Skeletal muscle cell (primary cell): Measurements from ENCODE around the gene REL.
"Not testable (repeated sequence)": the region's sequence is repeated elsewhere in the genome, so short reads cannot be mapped to it uniquely, and the experiment has no call there.

Source experiments
- DNase-seq: peaks from one replicate; pipeline ENCODE4 v3.0.0-alpha.2; 2010; ENCODE audit warnings: low read depth
- H3K4me3 ChIP-seq: 2 replicates; pipeline ENCODE4 v1.5.1; 2011; ENCODE audit warnings: low read depth, mild to moderate bottlenecking, control low read depth, low read length, moderate library complexity

Gene REL

DNA sequence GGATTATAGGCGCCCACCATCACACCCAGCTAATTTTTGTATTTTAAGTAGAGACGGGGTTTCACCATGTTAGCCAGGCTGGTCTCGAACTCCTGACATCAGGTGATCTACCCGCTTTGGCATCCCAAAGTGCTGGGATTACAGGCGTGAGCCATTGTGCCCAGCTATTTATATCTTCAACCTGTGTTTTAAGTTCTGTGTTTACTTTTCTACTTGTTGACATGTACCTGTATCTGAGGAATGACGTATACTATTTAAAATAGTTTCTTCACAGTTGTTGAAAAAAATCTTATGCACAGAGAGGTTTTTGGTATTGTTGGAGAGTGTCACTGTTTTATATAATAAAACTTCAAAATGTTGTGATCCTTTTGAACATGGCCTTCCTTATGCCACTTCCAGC lies 19.9 kb downstream of the REL start:
- DNase-seq, H3K4me3 ChIP-seq: not testable (repeated sequence)

DNA sequence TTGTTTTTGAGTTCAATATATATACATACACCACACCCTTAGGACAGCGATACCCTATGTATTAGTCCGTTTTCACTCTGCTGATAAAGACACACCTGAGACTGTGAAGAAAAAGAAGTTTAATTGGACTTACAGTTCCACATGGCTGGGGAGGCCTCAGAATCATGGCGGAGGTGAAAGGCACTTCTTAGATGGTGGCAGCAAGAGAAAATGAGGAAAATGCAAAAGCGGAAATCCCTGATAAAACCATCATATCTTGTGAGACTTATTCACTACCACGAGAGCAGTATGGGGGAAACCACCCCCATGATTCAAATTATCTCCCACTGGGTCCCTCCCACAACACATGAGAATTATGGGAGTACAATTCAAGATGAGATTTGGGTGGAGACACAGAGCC lies 24.5 kb downstream of the REL start:
- not testable (repeated sequence) for DNase-seq, H3K4me3 ChIP-seq

DNA sequence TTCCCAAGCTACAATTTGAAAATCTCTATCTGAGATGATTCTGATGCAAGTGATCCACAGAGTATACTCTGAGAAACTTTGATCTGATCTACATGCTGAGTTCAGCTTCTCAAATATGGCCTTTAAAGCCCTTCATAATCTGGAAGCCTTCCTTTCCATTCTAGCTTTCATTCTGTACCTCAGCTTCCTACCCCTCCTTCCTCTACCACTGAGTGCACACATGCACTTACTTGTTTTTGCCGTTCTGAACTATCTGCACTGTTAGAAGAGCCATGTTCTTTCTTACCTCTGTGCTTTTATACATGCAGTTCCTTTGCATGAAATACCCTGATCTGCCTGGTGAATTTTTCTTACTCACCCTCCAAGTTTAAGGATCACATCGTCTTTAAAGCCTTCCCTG lies 25.0 kb downstream of the REL start:
- no peak overlapping the region for H3K4me3 ChIP-seq

DNA sequence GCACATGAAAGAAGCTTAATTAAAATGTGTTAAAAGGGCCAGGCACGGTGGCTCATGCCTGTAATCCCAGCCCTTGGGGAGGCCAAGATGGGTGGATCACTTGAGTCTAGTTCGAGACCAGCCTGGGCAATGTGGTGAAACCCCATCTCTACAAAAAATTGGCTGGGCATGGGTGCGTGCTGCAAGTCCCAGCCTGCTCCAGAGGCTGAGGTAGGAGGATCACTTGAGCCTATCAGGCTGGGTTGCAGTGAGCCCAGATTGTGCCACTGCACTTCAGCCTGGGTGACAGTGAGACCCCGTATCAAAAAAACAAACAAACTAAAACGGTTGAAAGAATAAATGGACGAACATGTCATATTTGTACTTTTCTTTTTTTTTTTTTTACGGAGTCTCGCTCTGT lies 26.0 kb downstream of the REL start:
- no peak for DNase-seq
- H3K4me3 ChIP-seq = no peak overlapping the region

More for the DNA sequence above, 25.0 kb downstream of the REL start:
- no peak for DNase-seq

DNA sequence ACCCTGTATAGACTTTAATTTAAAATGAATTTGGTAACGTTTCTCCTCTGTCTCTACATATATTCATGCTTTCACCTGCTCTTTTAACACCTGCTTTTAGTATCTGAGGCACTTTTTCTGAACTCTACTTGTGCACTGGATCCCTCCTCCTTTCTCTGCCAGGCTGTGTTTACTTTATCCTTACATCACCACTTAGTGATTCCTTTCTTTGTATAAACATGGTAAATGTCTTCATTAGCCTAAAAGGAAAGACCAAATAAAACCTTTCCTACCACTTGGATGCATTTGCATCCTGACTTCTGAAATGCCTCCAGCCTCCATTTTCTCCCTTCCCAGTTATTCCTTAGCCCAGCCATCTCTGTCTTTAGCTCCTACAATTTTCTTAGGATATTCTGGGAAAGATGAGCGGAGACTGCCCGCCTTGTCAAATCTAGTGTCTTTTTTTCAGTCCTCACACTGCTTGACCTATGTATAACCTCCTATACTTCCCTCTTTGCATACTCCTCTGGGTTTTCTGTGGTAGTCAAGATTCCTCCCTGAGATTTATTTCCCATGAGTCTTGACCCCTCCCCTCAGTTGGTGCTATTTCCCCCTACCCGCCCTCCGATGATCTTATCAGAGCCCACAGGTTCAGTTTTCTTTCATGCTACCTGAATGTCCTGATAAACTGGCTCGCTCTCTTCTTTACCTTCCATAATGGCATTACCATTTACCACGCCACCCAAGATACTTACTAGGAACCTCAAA lies 44.8 kb downstream of the REL start:
- H3K4me3 ChIP-seq = no peak overlapping the region
- no peak for DNase-seq

DNA sequence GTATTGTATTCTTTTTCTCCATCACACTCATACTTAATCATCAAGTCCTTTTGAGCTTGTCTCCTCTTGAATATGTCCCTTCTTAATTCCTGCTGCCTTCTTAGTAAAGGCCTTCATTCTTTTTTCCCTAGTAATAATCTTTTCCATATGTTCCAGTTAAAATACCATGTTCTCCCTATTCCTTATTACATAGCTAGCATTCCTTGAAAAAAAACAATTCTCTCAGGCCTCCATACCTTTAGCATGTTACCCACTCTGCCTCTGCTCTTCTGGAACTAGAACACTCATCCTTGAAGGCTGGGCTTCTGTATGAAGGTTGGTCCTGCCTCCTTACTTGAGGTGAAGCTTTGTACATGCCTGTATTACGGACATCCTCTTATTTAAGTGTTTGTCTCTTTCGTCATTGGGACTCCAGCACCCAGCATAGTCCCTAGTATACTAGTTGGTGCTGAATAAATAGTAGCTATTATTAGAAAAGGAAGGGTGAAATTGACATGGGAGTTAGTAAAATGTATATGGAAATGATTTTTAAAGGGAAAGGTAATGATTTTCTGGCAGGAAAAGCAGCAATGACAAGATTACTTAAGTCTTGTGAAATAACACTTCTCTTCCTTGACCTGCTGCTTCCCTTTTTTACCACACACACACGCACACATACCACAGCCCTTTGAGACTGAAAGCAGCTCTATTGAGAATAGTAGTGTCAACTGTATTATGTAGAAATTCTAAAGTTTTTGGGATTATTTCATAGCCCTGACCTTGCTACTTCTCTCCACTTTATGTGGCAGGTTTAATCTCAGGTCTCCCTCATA lies 45.6 kb downstream of the REL start:
- DNase-seq = peak; percentile 40
- H3K4me3 ChIP-seq = no peak overlapping the region

DNA sequence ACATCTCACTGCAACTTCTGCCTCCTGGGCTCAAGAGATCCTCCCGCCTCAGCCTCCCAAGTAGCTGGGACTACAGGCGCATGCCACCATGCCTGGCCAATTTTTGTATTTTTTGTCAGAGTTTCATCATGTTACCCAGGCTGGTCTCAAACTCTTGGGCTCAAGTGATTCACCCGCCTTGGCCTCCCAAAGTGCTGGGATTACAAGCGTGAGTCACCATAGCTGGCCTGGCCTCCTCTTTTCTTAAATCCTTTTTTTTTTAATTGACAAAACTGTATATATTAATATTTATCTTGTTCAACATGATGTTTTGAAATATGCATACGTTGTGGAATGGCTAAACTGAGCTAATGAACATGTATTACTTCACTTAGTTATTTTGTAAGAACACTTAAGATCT lies 50.7 kb downstream of the REL start:
- DNase-seq, H3K4me3 ChIP-seq: not testable (repeated sequence)

DNA sequence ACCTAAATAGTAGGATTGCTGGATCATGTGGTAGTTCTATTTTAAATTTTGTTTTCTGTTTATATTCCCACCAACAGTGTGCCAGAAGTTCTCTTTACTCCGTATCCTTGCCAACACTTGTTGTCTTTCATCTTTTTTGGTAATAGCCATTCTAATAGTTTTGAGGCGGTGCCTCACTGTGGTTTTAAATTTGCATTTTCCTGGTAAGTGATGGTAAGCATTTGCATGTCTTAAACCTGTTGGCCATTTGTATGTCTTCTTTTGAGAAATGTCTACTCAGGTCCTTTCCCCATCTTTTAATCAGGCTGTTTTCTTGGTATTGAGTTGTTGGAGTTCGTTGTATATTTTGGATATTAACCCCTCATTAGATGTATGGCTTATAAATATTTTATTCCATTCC lies 51.6 kb downstream of the REL start:
- H3K4me3 ChIP-seq = no peak overlapping the region

DNA sequence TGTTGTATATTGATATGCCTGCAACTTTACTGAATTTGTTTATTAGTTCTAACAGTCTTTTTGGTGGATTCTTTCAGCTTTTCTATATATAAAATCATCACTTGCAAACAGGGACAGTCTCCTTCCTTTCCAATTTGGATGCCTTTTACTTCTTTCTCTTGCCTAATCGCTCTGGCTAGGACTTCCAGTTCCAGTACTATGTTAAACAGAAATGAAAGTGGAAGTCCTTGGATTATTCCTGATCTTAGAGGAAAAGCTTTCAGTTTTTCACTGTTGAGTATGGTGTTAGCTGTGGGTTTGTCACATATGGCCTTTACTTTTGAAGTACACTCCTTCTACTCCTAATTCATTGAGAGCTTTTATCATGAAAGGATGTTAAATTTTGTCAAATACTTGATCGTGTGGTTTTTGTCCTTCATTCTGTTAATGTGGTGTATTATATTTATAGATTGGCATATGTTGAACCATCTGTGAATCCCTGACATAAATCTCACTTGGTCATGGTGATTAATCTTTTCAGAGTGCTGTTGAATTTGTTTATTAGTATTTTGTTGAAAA lies 52.9 kb downstream of the REL start:
- DNase-seq = no peak
- H3K4me3 ChIP-seq = no peak overlapping the region

More for the DNA sequence above, 51.6 kb downstream of the REL start:
- DNase-seq = no peak

DNA sequence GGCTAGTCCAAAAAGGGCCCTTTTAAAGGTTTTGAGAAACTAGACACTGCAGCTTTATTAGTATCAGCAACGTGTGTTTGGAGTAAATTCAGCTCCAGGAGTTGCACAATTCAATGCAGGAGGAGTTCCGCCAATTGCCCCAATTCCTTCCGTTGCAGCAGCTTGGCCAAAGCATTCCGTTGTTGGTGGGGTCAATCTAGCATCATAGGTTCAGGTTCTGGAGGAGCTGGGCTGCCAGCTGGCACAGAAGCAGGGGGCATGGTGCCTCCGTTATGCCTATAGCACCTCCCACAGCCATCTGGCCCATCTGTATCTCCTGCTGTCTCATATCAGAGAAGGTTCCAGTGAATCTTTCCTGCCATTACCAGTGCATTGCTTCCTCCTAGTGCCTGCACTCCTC lies 55.4 kb downstream of the REL start:
- no peak for DNase-seq
- H3K4me3 ChIP-seq = no peak overlapping the region

DNA sequence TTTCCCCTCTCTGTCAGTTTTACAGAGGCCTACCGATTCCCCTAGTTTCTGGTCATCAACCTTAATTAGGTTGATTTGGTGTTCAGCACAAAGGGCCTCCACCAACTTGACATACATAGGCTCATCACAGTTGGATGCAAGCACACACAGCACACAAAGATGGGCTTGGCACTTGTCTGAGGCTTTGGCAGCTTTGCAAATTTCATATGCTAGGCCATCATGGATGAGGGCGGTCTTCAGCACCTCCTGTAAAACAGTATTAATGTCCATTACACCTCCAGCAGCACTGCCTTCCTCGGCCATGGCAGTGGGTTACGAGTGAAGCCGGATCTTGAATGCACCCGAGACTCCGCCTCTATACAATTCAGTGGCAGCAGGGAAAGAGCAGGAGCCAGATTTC lies 56.9 kb downstream of the REL start:
- no peak overlapping the region for H3K4me3 ChIP-seq
- no peak for DNase-seq

DNA sequence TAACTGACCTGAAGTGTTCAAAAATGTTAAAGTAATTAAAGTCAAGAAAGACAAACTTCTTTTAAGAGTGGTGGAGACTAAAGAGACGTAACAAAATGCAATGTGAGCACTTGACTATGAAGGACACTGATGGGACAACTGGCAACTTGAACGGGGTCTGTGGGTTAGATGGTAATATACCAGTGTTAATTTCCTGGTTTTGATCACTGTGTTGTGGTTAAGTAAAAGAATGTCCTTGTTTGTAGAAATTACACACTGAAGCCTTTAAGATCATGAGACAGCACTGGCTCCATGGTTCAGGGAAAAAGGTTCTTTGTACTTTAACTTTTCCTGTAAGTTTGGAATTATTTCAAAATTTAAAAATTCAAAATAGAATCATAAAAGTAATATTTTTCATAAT lies 58.2 kb downstream of the REL start:
- no peak overlapping the region for H3K4me3 ChIP-seq
- DNase-seq = no peak

DNA sequence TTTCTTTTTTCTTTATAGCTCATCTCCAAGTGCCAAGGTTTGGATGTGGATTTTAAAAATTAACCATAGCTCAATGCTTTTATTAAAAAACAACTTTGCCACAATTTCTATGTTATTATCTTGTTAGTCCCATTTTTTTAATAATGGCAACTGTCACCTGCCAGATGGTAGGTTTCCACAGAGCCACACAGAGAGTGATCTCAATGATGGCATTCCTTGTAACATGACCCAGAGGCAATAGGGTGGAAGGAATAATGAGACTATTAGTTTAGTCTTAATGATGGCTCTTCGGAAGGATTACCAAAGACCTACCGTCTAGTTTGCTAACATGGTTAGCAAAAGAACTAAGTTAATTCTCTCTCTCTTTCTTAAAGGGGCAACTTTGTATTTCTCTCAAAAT lies 64.0 kb downstream of the REL start:
- no peak overlapping the region for H3K4me3 ChIP-seq
- no peak for DNase-seq

DNA sequence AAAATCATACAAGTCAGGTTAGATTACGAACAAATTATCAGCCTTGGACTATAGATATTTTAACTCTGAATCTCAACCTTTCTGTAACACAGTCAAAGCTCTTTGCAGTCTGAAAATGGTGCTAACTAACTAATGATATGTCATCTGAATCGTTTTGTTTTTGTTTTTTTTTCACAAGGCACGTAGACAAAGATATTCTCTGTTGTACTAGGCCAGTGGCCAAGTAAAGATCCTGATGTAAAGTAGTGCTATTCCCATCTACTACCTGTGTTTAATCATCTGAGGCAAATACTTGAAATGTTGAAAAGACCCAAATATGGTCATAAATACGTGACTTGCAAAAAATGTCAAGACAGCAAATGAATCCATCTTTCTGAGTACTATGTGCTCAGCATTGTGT lies 65.7 kb downstream of the REL start:
- no peak for DNase-seq
- H3K4me3 ChIP-seq = no peak overlapping the region

DNA sequence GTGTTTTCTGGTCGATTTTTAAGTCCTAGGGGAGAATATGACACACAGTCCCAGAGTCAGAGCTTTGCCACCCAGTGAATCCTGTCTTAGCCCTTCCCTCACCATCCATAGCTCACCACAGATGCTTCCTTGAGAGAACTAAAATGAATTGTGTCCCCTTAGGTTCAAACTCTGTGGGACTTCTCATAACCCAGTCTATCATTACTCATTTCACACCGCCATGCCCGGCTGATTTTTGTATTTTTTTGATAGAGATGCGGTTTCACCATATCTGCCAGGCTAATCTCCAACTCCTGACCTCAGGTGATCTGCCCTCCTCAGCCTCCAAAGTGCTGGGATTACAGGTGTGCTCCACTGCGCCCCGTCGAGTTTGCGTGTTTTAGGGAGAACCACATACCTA lies 66.8 kb downstream of the REL start:
- H3K4me3 ChIP-seq = no peak overlapping the region
- no peak for DNase-seq

DNA sequence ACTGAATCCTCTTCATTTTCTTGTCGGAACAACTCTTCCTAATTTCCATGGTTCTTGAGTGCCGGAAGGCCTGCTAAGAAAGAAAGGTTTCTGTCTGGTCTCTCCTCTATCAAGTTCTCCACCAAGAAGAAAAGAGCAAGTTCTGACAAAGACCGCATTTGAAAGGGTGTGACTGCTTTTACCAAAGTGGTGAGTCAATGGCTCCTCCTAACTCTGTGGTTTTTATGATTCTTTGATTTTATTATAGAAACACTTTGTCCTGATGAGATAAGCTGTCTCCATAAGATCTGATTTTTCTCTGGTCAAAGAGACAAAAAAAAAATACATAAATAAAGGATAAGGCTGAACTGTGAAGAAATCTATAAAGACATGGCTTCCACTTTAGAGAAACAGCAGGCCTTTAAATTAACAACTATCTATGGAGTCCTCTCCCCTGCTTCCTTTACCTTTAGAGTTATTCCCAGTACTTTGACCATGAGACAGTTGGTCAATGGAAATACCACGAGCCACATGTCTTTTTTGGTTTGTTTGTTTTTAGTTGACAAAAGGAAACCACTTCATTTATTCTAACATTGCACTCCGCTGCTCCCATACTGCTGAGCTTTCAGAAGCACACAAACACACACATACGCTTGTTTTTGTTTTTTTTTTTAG lies 67.7 kb downstream of the REL start:
- no peak for DNase-seq
- no peak overlapping the region for H3K4me3 ChIP-seq

DNA sequence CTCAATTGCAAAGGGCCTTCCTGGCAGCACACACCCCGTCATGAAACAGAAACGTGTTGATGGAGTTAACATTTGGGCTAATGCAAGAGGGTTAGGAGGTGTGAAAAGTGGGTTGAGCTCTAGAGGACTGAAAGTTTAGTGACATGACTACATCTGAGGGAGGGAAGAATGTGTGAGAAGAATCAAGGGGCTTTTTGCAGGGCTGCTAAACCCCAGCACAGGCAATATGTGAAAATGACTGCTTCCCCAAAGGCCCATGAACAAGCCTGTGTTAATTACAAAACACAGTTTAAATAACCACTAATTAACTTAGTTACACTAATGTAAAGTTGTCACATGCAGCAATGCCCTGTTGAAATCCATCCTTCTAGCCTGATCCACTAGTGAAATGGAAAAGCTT lies 72.8 kb downstream of the REL start:
- no peak for DNase-seq
- H3K4me3 ChIP-seq = no peak overlapping the region

DNA sequence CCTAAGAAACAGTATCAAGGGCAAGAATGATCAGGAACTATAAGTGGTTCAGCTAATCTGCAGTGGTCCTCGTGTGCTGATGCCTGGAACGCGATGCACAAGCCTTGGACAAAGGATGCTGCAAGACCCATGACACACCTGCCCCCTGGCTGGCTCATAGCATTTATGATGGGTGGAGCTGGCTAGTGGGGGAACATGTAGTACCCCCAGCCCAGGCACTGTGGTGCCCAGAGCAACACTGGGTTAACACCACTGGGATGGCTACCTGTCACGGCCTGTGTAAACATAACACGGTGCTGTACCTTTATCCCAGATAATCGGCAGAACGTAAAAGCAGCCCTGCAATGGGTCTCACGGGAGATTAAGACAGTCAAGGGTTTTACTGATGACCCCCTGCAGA lies 75.8 kb downstream of the REL start:
- no peak overlapping the region for H3K4me3 ChIP-seq
- no peak for DNase-seq

DNA sequence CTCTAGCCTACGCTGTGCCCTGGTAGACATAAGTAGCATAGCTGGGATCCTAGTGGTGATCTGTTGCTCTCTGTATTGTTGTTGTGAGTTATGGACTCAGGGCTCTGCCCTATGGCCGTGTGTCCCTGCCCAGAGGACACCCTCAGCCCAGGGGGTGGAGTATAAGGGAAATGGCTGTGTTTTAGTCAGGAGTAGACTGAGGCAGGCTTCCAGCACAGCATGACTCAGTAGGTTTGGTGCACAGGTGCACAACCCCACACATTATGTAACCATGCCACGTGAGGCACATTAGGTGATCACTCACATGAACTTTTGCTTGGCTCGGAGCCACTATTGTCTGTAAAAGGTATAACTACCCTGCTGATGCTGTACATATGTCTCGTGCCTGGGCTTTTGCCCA lies 76.3 kb downstream of the REL start:
- no peak for DNase-seq

DNA sequence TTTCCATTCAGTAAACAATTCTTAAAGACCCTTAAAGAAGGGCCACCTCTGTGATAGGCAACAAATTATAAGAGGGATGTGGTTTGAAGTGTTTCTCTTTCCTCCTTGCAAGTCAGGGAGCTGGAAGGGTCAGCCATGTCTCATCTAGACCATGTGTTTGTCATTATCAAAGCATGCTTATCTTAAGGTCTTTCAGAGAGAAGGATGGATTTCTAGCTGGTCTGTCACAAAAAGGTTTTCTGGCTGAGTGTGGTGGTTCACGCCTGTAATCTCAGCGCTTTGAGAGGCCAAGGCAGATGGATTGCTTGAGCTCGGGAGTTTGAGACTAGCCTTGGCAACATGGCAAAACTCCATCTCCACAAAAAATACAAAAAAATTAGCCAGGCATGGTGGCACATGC lies 77.0 kb downstream of the REL start:
- DNase-seq = no peak
- no peak overlapping the region for H3K4me3 ChIP-seq

More for the DNA sequence above, 76.3 kb downstream of the REL start:
- H3K4me3 ChIP-seq = no peak overlapping the region
